Posterior vena cava (tissue), 2 donors: Measurements from ENCODE around the gene RNF125. TPM values are rescaled to one million over a fixed set of nuclear protein-coding genes. Genes with fewer than 3 reads are reported as not detected.
A peak's percentile ranks its signal among the peaks of the same experiment; 100 is the strongest.
"Not testable (repeated sequence)": the region's sequence is repeated elsewhere in the genome, so short reads cannot be mapped to it uniquely, and the experiment has no call there.

Experiments
- DNase-seq: peaks from one replicate; pipeline ENCODE4 v3.0.0-alpha.2; 2020; ENCODE audit warnings: low spot score
- intact Hi-C, 2 donors: fragments of 100-400 bp; cut with DNase I; formaldehyde crosslinking; loops; one replicate each; pipeline versions ENCODE4 v1.14.1 to v1.14.2; 2022 to 2023
- long read RNA-seq, 2 donors: library from polyadenylated mRNA; unstranded; transcript quantifications; one replicate each; pipeline ENCODE4 v2.0.0, GENCODE V29; 2020 to 2021
- total RNA-seq, 2 donors: library from RNA; stranded (reverse); fragmentation: NEBNext Ultra II Directional; extraction: Animal tissue kit (Norgen Biotek cat#: 25700); gene quantifications; one replicate each; pipeline ENCODE4 v1.2.1, GENCODE V29; 2021
- donor health status: DM: yes; HTN: yes; CAD: no.
- donor health status: DM: yes; HTN: yes; CAD: no.

RNF125 gene
- 1 to 10 TPM; 3.7 to 9.0 TPM for total RNA-seq
- long read RNA-seq, donor 1, full-length matches to known transcripts = 3 of 4 reads
- long read RNA-seq, donor 1, partial matches to known transcripts = 0 of 4 reads
- long read RNA-seq, donor 1, other reads (novel, unspliced or antisense) = 1 of 4 reads
- long read RNA-seq, donor 2, full-length matches to known transcripts = 23 of 32 reads
- long read RNA-seq, donor 2, partial matches to known transcripts = 4 of 32 reads
- long read RNA-seq, donor 2, other reads (novel, unspliced or antisense) = 5 of 32 reads

GRCh38 chr18:32018331-32019250 lies at the start of gene RNF125:
Gene RNF125, plus strand, starts transcription at chr18:32018825. Its CDS starts 39 bp downstream, at chr18:32018864.
- peak; percentile 94 for DNase-seq
- intact Hi-C loops = no loop called here

- DNase-seq = no peak
- intact Hi-C loops = loop anchor here in 1 of 2 donors (10.0 kb wide), 1 partner anchor 64 kb away; no protein-coding TSS in a partner anchor
These were observed 48.0 kb upstream of the RNF125 start for GRCh38 chr18:31970617-31971016.

DNA sequence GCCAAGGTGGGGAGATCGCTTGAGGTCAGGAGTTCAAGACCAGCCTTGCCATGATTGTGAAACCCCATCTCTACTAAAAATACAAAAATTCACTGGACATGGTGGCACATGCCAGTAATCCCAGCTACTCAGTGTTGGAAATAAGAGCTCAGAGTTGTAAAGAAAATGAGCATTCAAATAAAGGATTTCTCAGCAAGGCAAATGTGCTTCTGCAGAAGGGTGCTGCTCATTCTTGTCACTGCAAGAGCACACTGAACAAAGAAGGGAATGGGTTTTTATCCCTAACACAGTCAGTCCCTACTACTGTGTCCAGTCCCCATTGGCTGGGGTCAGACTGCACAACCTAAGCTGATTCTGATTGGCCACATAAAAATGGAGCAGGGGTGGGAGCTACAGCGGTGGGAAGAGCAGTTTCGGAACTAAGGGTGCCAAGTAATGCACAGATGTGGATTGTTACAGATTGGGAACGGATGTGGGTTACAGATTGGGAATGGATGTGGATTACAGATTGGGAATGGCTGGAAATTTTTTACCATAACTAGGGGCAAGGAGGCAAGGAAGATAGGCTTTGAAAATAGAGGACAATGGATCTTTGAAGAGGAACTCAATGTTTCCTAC lies 44.6 kb upstream of the RNF125 start:
- intact Hi-C loops = loop anchor here in 1 of 2 donors (10.0 kb wide), 1 partner anchor 61 kb away; no protein-coding TSS in a partner anchor
- no peak for DNase-seq

DNA sequence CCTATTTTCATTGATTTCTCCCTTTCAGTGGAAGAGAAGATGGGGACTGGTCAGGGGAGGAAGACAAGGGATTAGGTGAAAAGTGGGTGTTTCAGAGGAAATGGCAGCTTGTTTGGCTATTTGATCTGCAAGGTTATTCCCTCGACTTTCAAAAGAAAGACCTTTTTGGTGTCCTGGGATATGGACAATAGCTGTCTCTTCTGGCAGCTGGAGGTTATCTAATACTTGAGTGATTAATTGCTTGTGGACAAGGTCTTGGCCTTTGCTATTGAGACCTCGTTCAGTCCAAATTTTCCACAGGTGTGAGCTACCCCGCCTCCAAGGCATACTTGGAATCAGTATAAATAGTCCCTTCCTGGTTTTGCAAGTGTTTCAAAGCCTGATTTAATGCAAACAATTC lies 42.4 kb upstream of the RNF125 start:
- intact Hi-C loops = loop anchor here in 1 of 2 donors (10.0 kb wide), 1 partner anchor 59 kb away; no protein-coding TSS in a partner anchor
- DNase-seq = no peak

GRCh38 chr18:31977270-31977872 lies 41.3 kb upstream of the RNF125 start:
- no peak for DNase-seq
- intact Hi-C loops = loop anchor here in 1 of 2 donors (10.0 kb wide), 1 partner anchor 57 kb away; no protein-coding TSS in a partner anchor

DNA sequence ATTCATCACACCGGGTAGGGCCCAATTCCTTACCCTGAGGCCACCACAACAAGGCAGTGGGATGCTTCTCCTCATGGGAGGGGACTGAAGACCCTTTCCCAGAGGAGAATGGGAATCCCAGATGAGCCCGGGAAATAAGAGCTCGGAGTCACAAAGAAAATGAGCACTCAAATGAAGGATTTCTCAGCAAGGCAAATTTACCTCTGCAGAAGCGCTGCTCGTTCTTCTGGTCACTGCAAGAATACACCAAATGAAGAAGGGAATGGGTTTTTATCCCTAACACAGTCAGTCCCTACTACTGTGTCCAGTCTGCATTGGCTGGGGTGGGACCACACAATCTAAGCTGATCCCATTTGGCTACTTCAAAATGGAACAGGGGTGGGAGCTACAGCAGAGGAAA lies 40.0 kb upstream of the RNF125 start:
- intact Hi-C loops = loop anchor here in 1 of 2 donors (10.0 kb wide), 1 partner anchor 56 kb away; no protein-coding TSS in a partner anchor

GRCh38 chr18:31979714-31980113 lies 38.9 kb upstream of the RNF125 start:
- no peak for DNase-seq
- intact Hi-C loops = loop anchor here in 1 of 2 donors (10.0 kb wide), 1 partner anchor 55 kb away; no protein-coding TSS in a partner anchor

More for the DNA sequence above, 40.0 kb upstream of the RNF125 start:
- DNase-seq = no peak

DNA sequence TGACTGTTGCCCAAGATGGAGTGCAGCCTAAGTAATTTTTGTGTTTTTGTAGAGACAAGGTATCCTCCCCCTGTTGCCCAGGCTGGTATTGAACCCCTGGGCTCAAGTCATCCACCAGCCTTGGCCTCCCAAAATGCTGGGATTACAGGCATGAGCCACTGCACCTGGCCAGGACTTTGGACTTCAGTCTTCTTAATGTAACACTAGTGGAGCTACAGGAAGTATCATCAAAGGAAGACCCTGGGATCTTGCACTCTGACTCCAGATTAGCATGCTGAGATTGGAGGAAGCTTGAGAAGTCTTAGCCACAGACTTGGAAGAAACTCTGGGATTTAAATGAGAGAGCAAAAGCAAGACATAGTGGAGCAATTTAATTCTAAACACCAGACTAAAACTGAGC lies 37.8 kb upstream of the RNF125 start:
- no peak for DNase-seq
- intact Hi-C loops = no loop called here

GRCh38 chr18:31983020-31983419 lies 35.6 kb upstream of the RNF125 start:
- DNase-seq = no peak
- intact Hi-C loops = no loop called here

GRCh38 chr18:31983976-31984375 lies 34.6 kb upstream of the RNF125 start:
- intact Hi-C loops = no loop called here
- DNase-seq = no peak

DNA sequence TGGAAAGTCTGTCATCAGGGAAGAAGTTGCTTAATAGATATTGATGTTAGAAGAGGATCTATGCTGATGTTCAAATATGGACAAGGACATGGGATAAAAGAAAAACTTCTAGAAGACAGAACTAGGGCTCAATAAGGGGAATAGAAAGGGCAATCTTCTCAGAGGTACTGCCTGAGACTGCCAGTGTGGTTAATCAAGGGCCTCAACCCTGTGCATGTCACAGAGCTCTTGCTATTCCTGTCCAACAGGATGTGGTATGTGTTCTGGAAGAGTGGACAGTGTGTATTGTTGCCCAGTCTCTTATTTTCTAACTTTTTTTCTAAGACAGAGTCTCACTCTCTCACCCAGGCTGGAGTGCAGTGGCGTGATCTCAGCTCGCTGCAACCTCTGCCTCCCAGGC lies 27.8 kb upstream of the RNF125 start:
- no peak for DNase-seq
- intact Hi-C loops = no loop called here

DNA sequence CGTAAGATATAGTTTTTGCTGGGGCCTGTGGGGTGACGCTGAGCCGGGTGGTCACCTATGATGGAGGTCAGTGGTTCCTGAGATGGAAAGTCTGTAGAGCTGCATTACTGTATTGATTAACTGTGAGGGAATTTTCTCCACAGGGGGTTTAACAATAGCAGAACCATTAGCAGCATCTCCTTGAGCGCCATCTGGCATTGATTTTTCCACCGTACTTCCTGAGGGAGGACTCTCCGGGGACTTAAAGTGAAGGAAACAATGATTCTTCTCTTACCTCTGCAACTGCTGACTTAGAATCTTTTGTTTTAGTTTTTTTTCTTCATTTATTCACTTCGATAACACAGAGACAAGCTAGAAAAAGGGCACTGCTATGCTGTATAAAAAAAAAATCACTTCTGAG lies 22.6 kb upstream of the RNF125 start:
- intact Hi-C loops = no loop called here
- no peak for DNase-seq

DNA sequence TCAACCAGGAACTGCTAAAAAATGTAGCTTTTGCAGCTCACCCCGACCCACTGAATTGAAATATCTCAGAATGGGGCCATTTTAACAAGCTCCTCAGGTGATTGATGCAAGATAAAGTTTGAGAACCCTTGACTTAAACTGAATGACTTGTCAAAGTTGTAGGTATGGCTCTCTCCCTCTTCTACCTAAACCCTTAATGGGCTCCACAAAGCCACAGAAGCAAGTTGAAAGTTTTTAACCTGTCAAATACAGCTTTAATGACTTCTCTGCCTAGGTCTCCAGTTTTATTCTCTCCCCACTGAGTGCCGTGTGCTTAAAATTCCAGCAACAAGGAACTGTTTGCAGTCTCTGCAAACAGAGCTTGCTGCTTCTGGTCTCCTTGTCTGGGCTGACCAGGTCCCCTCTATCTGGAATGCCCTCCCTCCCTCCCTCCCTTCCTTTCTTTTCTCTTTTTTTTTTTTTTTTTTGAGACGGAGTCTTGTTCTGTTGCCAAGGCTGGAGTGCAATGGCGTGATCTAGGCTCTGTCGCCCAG lies 19.7 kb upstream of the RNF125 start:
- no peak for DNase-seq
- intact Hi-C loops = no loop called here

DNA sequence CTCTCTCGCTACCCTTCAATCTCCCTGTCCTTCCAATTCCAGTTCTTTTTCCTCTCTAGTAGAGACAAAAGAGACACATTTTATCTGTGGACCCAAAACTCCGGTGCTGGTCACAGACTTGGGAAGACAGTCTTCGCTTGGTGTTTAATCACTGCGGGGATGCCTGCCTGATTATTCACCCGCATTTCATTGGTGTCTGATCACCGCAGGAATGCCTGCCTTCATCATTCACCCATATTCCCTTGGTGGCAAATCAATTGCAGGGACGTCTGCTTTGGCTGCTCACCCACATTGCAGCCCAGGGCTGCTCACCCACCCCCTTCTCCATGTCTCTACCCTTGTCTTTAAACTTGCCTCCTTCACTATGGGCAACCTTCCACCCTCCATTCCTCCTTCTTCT lies 17.5 kb upstream of the RNF125 start:
- DNase-seq, intact Hi-C loops: not testable (repeated sequence)

DNA sequence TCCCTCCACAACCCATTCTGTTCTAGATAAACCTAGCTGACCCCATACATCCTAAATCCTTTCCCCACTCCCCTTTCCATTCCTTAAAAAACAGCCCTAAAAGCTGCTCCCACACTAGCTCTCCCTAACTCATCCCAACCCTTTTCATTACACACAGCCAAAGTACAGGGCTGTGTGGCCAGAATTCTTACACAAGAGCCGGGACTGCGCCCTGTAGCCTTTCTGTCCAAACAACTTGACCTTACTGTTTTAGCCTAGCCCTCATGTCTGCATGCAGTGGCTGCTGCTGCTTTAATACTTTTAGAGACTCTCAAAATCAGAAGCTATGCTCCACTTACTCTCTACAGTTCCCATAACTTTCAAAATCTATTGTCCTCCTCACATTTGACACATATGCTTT lies 14.8 kb upstream of the RNF125 start:
- DNase-seq, intact Hi-C loops: not testable (repeated sequence)

- no peak for DNase-seq
- intact Hi-C loops = no loop called here
These were observed 8.4 kb upstream of the RNF125 start for GRCh38 chr18:32010124-32010721.

- intact Hi-C loops = no loop called here
- DNase-seq = no peak
These were observed 7.4 kb upstream of the RNF125 start for GRCh38 chr18:32011193-32011592.

DNA sequence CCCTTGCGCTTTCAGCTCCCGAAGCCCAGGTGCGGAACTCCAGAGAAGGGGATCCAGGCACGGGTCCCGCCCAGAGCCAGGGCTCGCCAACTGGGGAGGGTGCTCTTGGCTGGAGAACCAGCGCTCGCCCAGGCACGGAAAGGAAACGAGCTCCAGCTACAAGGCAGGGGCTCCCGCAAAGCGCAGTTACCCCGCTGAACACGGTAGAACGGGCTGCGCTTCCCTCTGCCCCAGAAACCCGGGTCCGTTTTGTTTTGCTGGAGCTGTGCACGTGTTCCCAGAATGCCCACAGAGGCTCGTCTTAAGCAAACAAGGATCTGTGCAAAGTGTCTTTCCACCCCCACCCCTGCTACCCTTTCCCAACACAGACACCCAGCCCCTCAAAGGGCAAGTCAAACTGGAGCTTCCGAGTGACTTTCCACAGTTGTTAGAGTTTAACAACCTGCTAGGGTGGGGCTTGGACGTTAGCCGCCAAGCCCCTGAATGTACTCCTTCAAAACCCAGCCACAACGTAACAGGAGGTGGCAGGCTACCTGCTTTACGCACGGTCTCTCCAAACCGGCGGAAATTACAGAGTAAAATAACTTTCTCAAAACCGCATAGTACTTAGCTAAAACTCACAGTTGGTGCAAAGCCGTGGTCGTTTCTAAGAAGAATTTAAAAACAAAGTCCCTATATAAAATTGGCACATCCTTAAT lies 775 bp downstream of the RNF125 start:
- intact Hi-C loops = no loop called here
- DNase-seq = peak; percentile 84
